ENCODE measurements around the gene OR2T3.
"Not testable (repeated sequence)": the region's sequence is repeated elsewhere in the genome, so short reads cannot be mapped to it uniquely, and the experiment has no call there.

The OR2T3 gene

GRCh38 chr1:248475660-248476059 is 2.5 kb downstream of the OR2T3 start:
- not testable (repeated sequence) for DNase-seq

DNA sequence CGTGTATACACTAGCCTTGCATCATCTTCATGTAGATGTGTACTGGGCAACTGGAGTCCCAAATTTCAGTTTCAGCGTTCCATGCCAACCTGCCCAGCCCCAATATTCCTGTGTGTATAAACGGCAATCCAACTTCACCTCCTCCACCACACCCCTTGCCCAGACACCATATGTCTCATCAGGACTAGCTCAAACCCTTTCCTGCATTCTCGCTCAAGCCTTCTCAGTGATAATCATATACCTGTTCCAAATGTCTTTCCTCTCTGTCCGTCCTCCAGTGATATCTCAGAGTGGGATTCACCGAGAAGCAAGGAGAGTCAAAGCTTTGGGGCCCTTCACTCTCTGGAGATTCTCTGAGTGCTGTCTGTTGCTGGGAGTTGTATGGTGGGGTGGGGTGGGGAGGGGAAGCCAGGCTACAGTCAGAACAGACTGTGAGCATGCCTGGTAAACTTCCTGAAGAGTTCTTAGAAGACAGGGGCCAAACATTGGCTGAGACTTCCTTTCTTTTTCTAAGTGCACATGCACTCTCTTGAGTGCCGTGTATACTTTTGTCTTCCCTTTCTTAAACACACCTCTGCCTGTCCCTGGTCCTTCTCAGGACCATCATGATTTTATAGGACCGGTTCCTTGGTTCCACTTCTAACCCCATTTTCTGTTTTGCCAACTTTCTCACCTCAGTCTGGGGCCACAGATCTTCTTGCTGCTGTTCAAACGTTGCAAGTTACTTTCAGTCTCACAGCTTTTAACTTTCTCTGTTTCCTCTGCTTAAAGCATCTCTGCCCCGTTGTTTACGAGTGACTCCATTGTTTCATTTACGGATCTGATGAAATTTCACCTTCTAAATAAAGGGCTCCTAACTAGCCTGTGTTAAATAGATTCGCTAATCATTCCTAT is 8.8 kb downstream of the OR2T3 start:
- peak in 1 of 2 donors; percentile 26 for DNase-seq

GRCh38 chr1:248488289-248488688 is 15.1 kb downstream of the OR2T3 start, which contains the start of gene OR2T5:
OR2T5 (plus strand) TSS chr1:248488589; CDS start chr1:248488589, 0 bp downstream.
- not testable (repeated sequence) for DNase-seq

- DNase-seq = not testable (repeated sequence)
These were observed 23.5 kb downstream of the OR2T3 start for GRCh38 chr1:248496661-248497060.

DNA sequence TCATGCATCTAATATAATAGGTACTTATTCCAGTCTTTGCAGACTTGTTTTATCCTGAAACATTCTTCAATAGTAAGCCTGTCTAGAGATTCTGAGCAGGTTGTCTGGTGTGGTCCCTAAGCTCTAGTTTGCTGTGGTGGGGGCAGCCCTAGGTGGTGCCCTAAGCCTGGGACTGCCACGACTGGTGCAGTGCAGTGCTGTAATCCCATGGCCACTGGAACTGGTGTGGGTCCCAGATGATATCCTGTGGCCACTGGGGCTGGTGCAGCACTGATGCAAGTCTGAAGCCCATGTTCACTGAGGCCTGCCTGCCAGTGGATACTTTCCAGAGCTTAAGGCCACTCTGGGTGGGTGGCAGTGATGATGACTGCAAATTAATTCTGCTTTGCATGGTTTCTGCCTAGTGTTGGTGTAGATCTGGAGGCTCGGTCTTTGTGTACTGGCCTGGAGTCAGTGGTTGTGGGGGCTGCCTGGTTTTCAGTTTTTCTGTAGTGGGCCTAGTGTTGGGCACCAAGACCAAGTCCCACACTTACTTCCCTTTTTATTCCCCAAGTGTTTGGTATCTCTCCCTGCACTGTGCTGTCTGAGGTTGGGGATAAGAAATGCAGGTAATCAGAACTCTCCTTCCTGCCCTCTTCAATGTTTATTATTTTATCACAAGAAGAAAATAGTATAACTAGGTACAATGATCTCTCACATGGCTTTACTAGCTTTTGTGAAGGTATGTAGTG is 27.3 kb downstream of the OR2T3 start:
- DNase-seq = not testable (repeated sequence)

DNA sequence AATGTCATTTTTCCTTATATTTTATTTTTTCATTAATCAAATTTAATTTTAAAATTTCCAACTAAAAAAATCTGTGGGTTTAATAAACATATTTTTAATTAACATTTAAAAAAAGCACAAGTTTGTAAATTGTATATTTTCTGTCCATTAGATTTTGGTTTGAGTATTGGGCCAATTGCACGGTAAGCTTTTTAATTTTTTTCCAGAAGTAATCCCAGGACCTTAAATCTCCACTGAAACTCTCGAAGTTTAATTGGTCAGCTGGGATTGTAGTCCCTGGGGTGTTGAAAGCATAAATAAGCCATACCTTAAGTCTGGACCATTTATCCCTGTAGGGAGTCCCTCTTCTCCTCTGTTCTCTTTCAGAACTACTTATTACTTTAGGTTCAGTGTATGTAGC is 34.6 kb downstream of the OR2T3 start, which contains the start of gene OR2G6:
Gene OR2G6 (plus strand): TSS at position 301 of the 400 bp plus-strand sequence. CDS start 13,574 bp downstream, outside the sequence.
- not testable (repeated sequence) for DNase-seq

- not testable (repeated sequence) for DNase-seq
These were observed 37.1 kb downstream of the OR2T3 start for GRCh38 chr1:248510217-248510616.

- DNase-seq = no peak
These were observed 48.7 kb downstream of the OR2T3 start for GRCh38 chr1:248521856-248522255.

Measured in CD4-positive, alpha-beta T cell treated with Interleukin-1 beta for 1 hour (primary cell).